TTC549 (cell line): ENCODE measurements around the gene TMEM89.

ENCODE experiments used
- FAIRE-seq: peaks from 2 replicates; lab custom pipeline; 2012; peaks lifted over from hg19 to GRCh38; lab: Jason Lieb, UNC

TMEM89 gene

GRCh38 chr3:48621461-48621869 is at the start of gene TMEM89:
TMEM89 (minus strand) TSS chr3:48621769; CDS start chr3:48621756, 13 bp downstream.
- no peak for FAIRE-seq

- no peak for FAIRE-seq
Measured at GRCh38 chr3:48664929-48665328, 43.4 kb upstream of the TMEM89 start.

GRCh38 chr3:48664313-48664644 is 42.7 kb upstream of the TMEM89 start:
- FAIRE-seq = no peak

- peak; percentile 97 for FAIRE-seq
Measured at GRCh38 chr3:48663489-48664312, 42.1 kb upstream of the TMEM89 start.

GRCh38 chr3:48662753-48663488 is 41.4 kb upstream of the TMEM89 start, which contains the start of gene CELSR3:
CELSR3 (minus strand) TSS chr3:48662886; CDS start chr3:48662634, 252 bp downstream.
- FAIRE-seq = peak; percentile 56

- no peak for FAIRE-seq
Measured at GRCh38 chr3:48662145-48662752, 40.7 kb upstream of the TMEM89 start.

- FAIRE-seq = no peak
Measured at GRCh38 chr3:48661501-48662144, 40.1 kb upstream of the TMEM89 start.

GRCh38 chr3:48660800-48661400 is 39.3 kb upstream of the TMEM89 start:
- no peak for FAIRE-seq

- no peak for FAIRE-seq
Measured at GRCh38 chr3:48656841-48657281, 35.3 kb upstream of the TMEM89 start.

- no peak for FAIRE-seq
Measured at GRCh38 chr3:48656061-48656840, 34.7 kb upstream of the TMEM89 start.

GRCh38 chr3:48655606-48656005 is 34.0 kb upstream of the TMEM89 start:
- FAIRE-seq = no peak

GRCh38 chr3:48655063-48655462 is 33.5 kb upstream of the TMEM89 start:
- no peak for FAIRE-seq

- no peak for FAIRE-seq
Measured at GRCh38 chr3:48652923-48653715, 31.6 kb upstream of the TMEM89 start.

- FAIRE-seq = no peak
Measured at GRCh38 chr3:48651771-48652170, 30.2 kb upstream of the TMEM89 start.

GRCh38 chr3:48650723-48651122 is 29.2 kb upstream of the TMEM89 start:
- FAIRE-seq = no peak

GRCh38 chr3:48648188-48648850 is 26.8 kb upstream of the TMEM89 start:
- FAIRE-seq = no peak

GRCh38 chr3:48647714-48648113 is 26.1 kb upstream of the TMEM89 start:
- FAIRE-seq = no peak

- FAIRE-seq = no peak
Measured at GRCh38 chr3:48644898-48645760, 23.6 kb upstream of the TMEM89 start.

GRCh38 chr3:48642605-48643004 is 21.0 kb upstream of the TMEM89 start:
- no peak for FAIRE-seq
